ENCODE results near the gene CLEC4E.

The CLEC4E gene

DNA sequence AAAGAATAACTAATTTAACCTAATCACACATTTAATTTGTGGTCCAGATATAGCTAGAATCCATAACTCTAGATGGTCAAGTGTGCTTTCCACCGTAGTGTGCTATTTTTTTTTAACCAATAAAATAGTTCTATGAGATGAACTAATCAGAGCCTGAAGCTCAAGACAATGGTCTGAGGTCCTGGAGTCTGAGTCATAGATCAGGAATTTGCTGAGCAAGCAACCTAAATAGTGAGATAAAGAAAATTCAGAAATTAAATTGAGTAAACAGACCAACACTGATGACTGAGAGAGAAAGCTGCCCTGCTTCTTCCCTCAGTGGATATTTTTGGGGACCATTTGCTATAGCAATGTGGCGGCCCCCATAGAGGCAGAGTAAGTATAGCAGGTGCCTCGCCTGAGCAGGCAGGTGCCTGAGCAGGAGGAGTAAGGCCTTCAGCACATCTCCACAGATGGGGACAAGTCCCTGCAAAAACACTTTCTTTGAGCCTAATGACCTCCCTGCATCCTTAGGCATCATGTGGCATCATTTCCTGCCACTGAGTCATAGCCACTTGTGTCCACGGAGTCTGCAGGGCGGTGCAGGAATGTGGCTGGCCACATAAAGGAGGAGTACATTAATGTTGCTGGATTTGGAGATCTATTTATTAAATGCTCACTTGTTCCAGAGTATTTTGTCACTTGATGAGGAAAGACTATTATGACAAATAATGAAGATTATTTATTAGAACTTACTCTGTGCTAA is 13.9 kb upstream of the CLEC4E start:
- Histone ChIP-seq H3K4me1 (ENCODE audit: insufficient read depth, insufficient read length) (peaks cover 3% of the 10 kb centered on the region), H3K36me3 (ENCODE audit: insufficient read depth, insufficient read length, low read length) (no peaks in the 10 kb centered on the region), H3K27me3 (ENCODE audit: insufficient read depth, insufficient read length) (no peaks in the 10 kb centered on the region), H3K9ac (ENCODE audit: insufficient read length, low read depth) (no peak overlapping the region), H3K4me3 (ENCODE audit: insufficient read length, low read depth) (no peak overlapping the region), H3K9me3 (ENCODE audit: insufficient read depth, low read length) (no peaks in the 10 kb centered on the region)
- TF ChIP-seq ZNF274 (IDR thresholded peaks at IDR 0.05; ENCODE audit: low read depth, low read length), result no peak
- no peak for TF ChIP-seq SUZ12 (IDR thresholded peaks at IDR 0.05; ENCODE audit: extremely low read depth, insufficient read depth, insufficient read length)
- TF ChIP-seq YY1 (IDR thresholded peaks at IDR 0.05; ENCODE audit: insufficient read depth, insufficient read length), result no peak
- peak; percentile 92 for DNase-seq (ENCODE audit: low read depth, low spot score)

DNA sequence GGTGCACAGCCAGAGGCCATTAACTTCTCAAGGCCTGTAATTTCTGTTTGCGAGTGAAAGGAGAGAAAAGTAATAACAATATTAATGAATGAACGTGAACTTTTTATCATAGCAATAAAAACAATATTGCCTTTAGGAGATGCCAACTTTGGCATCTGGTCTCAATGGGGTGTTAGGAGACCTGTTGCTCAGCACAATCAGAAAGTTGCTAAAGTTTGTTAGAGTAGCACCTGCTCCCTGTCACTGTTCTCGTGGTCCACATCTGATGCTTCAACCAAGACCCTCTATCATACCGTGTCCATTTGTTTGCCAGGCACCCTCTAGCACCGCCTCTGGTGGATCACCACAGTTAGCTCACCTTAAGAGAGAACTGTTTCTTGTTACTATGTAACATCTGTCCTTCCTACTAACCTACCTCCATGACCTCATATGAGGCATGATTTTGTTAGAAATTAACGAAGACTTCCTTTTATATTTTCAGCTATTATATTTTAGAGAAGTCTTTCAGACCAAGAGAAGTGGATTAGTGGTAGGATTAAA is 12.5 kb upstream of the CLEC4E start:
- no peaks in the 10 kb centered on the region for H3K9me3 ChIP-seq (ENCODE audit: insufficient read depth, low read length)
- TF ChIP-seq SUZ12 (IDR thresholded peaks at IDR 0.05; ENCODE audit: extremely low read depth, insufficient read depth, insufficient read length) (no peak), YY1 (IDR thresholded peaks at IDR 0.05; ENCODE audit: insufficient read depth, insufficient read length) (no peak), ZNF274 (IDR thresholded peaks at IDR 0.05; ENCODE audit: low read depth, low read length) (no peak)
- DNase-seq (ENCODE audit: low read depth, low spot score), result no peak
- H3K4me3 ChIP-seq (ENCODE audit: insufficient read length, low read depth), result no peak overlapping the region
- no peaks in the 10 kb centered on the region for H3K36me3 ChIP-seq (ENCODE audit: insufficient read depth, insufficient read length, low read length)
- peaks cover 3% of the 10 kb centered on the region for H3K4me1 ChIP-seq (ENCODE audit: insufficient read depth, insufficient read length)
- no peaks in the 10 kb centered on the region for H3K27me3 ChIP-seq (ENCODE audit: insufficient read depth, insufficient read length)
- no peak overlapping the region for H3K9ac ChIP-seq (ENCODE audit: insufficient read length, low read depth)

DNA sequence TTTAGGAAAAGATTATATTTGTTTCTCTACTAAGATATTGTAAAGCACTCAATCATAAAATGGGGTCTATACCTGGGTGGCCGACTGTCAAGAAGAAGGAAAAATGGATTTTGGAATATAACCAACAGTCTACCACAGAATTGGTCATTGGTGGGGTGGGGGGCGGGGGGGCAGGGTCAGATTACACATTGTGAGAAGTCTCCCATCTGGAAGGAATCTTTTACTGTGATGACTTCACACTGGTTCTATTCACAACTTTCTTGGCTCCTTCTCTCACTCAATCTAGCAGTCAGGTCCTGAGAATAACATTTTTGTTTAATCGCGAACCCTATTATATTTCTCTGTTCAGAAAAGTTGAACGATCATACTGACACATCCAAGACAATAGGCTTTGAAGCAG is 8.7 kb upstream of the CLEC4E start:
- DNase-seq (ENCODE audit: low read depth, low spot score), result no peak
- H3K36me3 ChIP-seq (ENCODE audit: insufficient read depth, insufficient read length, low read length), result no peaks in the 10 kb centered on the region

DNA sequence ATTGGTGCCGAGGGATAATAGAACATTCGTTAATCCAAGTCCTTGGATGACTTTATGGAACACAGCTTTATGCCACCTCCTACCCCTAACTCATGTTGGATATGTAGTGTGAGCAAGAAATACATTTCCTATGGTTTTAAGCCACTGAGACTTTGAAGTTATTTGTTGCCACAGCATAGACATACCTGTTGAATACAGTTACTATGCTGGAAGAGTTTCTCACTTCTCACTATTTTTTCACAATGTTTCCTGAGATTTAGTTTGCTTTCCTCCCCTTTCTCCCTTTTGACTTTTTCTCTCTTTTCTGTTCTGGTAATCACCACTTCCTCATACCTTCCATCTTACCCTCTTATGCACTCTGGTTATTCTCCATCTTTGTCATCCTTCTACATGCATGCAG is 7.5 kb upstream of the CLEC4E start:
- no peak for DNase-seq (ENCODE audit: low read depth, low spot score)
- TF ChIP-seq ZNF274 (IDR thresholded peaks at IDR 0.05; ENCODE audit: low read depth, low read length) (no peak), YY1 (IDR thresholded peaks at IDR 0.05; ENCODE audit: insufficient read depth, insufficient read length) (no peak), SUZ12 (IDR thresholded peaks at IDR 0.05; ENCODE audit: extremely low read depth, insufficient read depth, insufficient read length) (no peak)
- H3K9me3 ChIP-seq (ENCODE audit: insufficient read depth, low read length), result no peaks in the 10 kb centered on the region
- H3K27me3 ChIP-seq (ENCODE audit: insufficient read depth, insufficient read length), result no peaks in the 10 kb centered on the region
- no peak overlapping the region for H3K4me3 ChIP-seq (ENCODE audit: insufficient read length, low read depth)
- H3K4me1 ChIP-seq (ENCODE audit: insufficient read depth, insufficient read length), result no peaks in the 10 kb centered on the region
- H3K36me3 ChIP-seq (ENCODE audit: insufficient read depth, insufficient read length, low read length), result no peaks in the 10 kb centered on the region
- no peak overlapping the region for H3K9ac ChIP-seq (ENCODE audit: insufficient read length, low read depth)

More for the DNA sequence above, 8.7 kb upstream of the CLEC4E start:
- TF ChIP-seq SUZ12 (IDR thresholded peaks at IDR 0.05; ENCODE audit: extremely low read depth, insufficient read depth, insufficient read length), result no peak
- TF ChIP-seq ZNF274 (IDR thresholded peaks at IDR 0.05; ENCODE audit: low read depth, low read length), result no peak
- TF ChIP-seq YY1 (IDR thresholded peaks at IDR 0.05; ENCODE audit: insufficient read depth, insufficient read length), result no peak
- Histone ChIP-seq H3K4me1 (ENCODE audit: insufficient read depth, insufficient read length) (no peaks in the 10 kb centered on the region), H3K9ac (ENCODE audit: insufficient read length, low read depth) (no peak overlapping the region), H3K27me3 (ENCODE audit: insufficient read depth, insufficient read length) (no peaks in the 10 kb centered on the region), H3K4me3 (ENCODE audit: insufficient read length, low read depth) (no peak overlapping the region), H3K9me3 (ENCODE audit: insufficient read depth, low read length) (no peaks in the 10 kb centered on the region)

DNA sequence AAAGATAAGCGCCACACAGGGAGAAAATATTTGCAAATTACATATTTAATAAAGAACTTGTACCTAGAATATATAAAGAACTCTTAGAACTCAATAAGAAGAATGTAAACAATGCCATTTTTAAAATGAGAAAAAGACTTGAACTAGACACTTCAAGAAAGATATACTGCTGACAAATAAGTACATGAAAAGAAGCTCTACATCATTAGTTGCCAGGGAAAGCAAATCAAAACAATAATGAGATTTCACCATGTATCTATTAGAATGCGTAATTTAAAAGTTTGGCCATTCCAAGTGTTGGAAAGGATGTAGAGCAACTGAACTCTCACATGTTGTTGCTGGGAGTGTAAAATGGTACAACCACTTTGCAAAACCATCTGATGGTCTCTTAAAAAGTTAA is 6.9 kb upstream of the CLEC4E start:
- no peaks in the 10 kb centered on the region for H3K4me1 ChIP-seq (ENCODE audit: insufficient read depth, insufficient read length)
- no peak overlapping the region for H3K4me3 ChIP-seq (ENCODE audit: insufficient read length, low read depth)
- no peak for DNase-seq (ENCODE audit: low read depth, low spot score)
- no peak for TF ChIP-seq ZNF274 (IDR thresholded peaks at IDR 0.05; ENCODE audit: low read depth, low read length)
- TF ChIP-seq YY1 (IDR thresholded peaks at IDR 0.05; ENCODE audit: insufficient read depth, insufficient read length), result no peak
- no peak for TF ChIP-seq SUZ12 (IDR thresholded peaks at IDR 0.05; ENCODE audit: extremely low read depth, insufficient read depth, insufficient read length)
- H3K27me3 ChIP-seq (ENCODE audit: insufficient read depth, insufficient read length), result no peaks in the 10 kb centered on the region
- H3K9ac ChIP-seq (ENCODE audit: insufficient read length, low read depth), result no peak overlapping the region
- no peaks in the 10 kb centered on the region for H3K9me3 ChIP-seq (ENCODE audit: insufficient read depth, low read length)
- no peaks in the 10 kb centered on the region for H3K36me3 ChIP-seq (ENCODE audit: insufficient read depth, insufficient read length, low read length)

DNA sequence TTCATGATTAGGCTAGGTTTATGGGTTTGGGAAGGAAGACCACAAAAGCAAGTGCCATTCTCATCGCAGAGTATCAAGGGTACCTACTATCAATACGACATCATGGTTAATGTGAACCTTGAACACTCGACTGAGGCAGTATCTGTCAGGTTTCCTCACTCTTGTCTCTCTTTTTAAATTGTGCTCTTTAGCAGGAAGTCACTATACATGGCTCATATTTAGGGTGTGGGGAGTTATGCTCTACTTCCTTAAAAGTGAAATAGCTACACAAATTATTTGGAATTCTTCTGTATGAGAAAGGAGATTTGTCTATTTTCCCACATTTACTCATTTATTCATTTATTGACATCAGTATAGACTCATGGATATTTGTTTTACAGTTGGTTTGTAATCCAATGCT is 5.9 kb upstream of the CLEC4E start:
- no peaks in the 10 kb centered on the region for H3K4me1 ChIP-seq (ENCODE audit: insufficient read depth, insufficient read length)
- H3K36me3 ChIP-seq (ENCODE audit: insufficient read depth, insufficient read length, low read length), result no peaks in the 10 kb centered on the region
- no peak for DNase-seq (ENCODE audit: low read depth, low spot score)
- no peak overlapping the region for H3K4me3 ChIP-seq (ENCODE audit: insufficient read length, low read depth)
- H3K27me3 ChIP-seq (ENCODE audit: insufficient read depth, insufficient read length), result no peaks in the 10 kb centered on the region
- H3K9me3 ChIP-seq (ENCODE audit: insufficient read depth, low read length), result no peaks in the 10 kb centered on the region
- H3K9ac ChIP-seq (ENCODE audit: insufficient read length, low read depth), result no peak overlapping the region
- TF ChIP-seq SUZ12 (IDR thresholded peaks at IDR 0.05; ENCODE audit: extremely low read depth, insufficient read depth, insufficient read length) (no peak), ZNF274 (IDR thresholded peaks at IDR 0.05; ENCODE audit: low read depth, low read length) (no peak), YY1 (IDR thresholded peaks at IDR 0.05; ENCODE audit: insufficient read depth, insufficient read length) (no peak)

DNA sequence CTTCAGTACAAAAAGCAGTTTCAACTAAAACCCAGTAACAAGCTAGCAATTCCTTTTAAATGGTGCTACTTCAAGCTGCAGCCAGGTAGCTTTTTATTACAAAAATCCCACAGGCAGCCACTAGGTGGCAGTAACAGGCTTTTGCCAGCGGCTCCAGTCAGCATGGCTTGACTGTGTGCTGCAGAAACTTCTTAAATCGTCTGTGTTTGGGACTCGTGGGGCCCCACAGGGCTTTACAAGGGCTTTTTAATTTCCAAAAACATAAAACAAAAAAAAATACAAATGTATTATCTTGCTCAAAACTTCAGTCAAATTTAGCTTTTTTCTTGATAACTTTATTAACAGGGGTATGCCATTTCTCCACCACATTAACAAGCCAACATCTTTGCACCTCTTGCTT is 3.6 kb upstream of the CLEC4E start:
- no peak for TF ChIP-seq YY1 (IDR thresholded peaks at IDR 0.05; ENCODE audit: insufficient read depth, insufficient read length)
- TF ChIP-seq ZNF274 (IDR thresholded peaks at IDR 0.05; ENCODE audit: low read depth, low read length), result no peak
- no peak for TF ChIP-seq SUZ12 (IDR thresholded peaks at IDR 0.05; ENCODE audit: extremely low read depth, insufficient read depth, insufficient read length)
- Histone ChIP-seq H3K9ac (ENCODE audit: insufficient read length, low read depth) (no peak overlapping the region), H3K4me3 (ENCODE audit: insufficient read length, low read depth) (no peak overlapping the region)

More for the DNA sequence above, 3.6 kb upstream of the CLEC4E start:
- H3K4me1 ChIP-seq (ENCODE audit: insufficient read depth, insufficient read length), result no peaks in the 10 kb centered on the region
- no peaks in the 10 kb centered on the region for H3K27me3 ChIP-seq (ENCODE audit: insufficient read depth, insufficient read length)
- no peaks in the 10 kb centered on the region for H3K36me3 ChIP-seq (ENCODE audit: insufficient read depth, insufficient read length, low read length)
- DNase-seq (ENCODE audit: low read depth, low spot score), result peak; percentile 97
- no peaks in the 10 kb centered on the region for H3K9me3 ChIP-seq (ENCODE audit: insufficient read depth, low read length)

All from NT2/D1 (cell line).